HepG2 (cell line): Measurements from ENCODE around the gene CD300A. TPM values are rescaled to one million over a fixed set of nuclear protein-coding genes. Genes with fewer than 3 reads are reported as not detected.

Experiments used
- AHDC1 ChIP-seq: sonication (generic); formaldehyde crosslinking; IDR thresholded peaks from 2 replicates; pipeline ENCODE4 v1.5.1; 2020; ENCODE audit warnings: mild to moderate bottlenecking, missing genetic modification reagents, borderline replicate concordance
- ARID2 ChIP-seq: sonication (generic); formaldehyde crosslinking; IDR thresholded peaks from 2 replicates; pipeline ENCODE4 v1.8.1; 2022; ENCODE audit warnings: mild to moderate bottlenecking, missing genetic modification reagents, borderline replicate concordance
- DZIP1 ChIP-seq: sonication (generic); formaldehyde crosslinking; IDR thresholded peaks from 2 replicates; pipeline ENCODE4 v1.5.0; 2020; ENCODE audit warnings: mild to moderate bottlenecking, missing genetic modification reagents
- HNF4G ChIP-seq, 2 experiments: sonication (generic) in 1 of 2; formaldehyde crosslinking in 1 of 2; IDR thresholded peaks; 2 replicates each; pipeline versions ENCODE4 v1.4.0 to v1.6.1; 2011 to 2020; ENCODE audit warnings: borderline replicate concordance in 2 of 2, low read depth in 2 of 2, mild to moderate bottlenecking in 2 of 2, low read length in 1 of 2, missing genetic modification reagents in 1 of 2, moderate library complexity in 1 of 2
- NFYC ChIP-seq: IDR thresholded peaks from 2 replicates; pipeline ENCODE4 v1.6.1; 2016; ENCODE audit warnings: missing genetic modification reagents, missing compliant biosample characterization
- SAFB2 ChIP-seq: sonication (generic); formaldehyde crosslinking; IDR thresholded peaks from 2 replicates; pipeline ENCODE4 v1.5.1; 2020; ENCODE audit warnings: missing genetic modification reagents, low read depth, mild to moderate bottlenecking, borderline replicate concordance
- SSRP1 ChIP-seq: IDR thresholded peaks from 2 replicates; pipeline ENCODE4 v1.6.1; 2016; ENCODE audit warnings: control low read depth
- ZBED4 ChIP-seq: sonication (generic); formaldehyde crosslinking; IDR thresholded peaks from 2 replicates; pipeline ENCODE4 v1.4.0; 2020; ENCODE audit warnings: missing genetic modification reagents, borderline replicate concordance
- ZNF484 ChIP-seq: sonication (generic); formaldehyde crosslinking; IDR thresholded peaks from 2 replicates; pipeline ENCODE4 v1.5.1; 2020; ENCODE audit warnings: mild to moderate bottlenecking, low read depth, missing genetic modification reagents, borderline replicate concordance
- ZNF576 ChIP-seq: sonication (generic); formaldehyde crosslinking; IDR thresholded peaks from 2 replicates; pipeline ENCODE4 v1.4.0; 2020; ENCODE audit warnings: mild to moderate bottlenecking, missing genetic modification reagents
- ZSCAN22 ChIP-seq: sonication (generic); formaldehyde crosslinking; IDR thresholded peaks from 2 replicates; pipeline ENCODE4 v1.4.0; 2020; ENCODE audit warnings: mild to moderate bottlenecking, missing genetic modification reagents
- ZSCAN29 ChIP-seq: sonication (generic); formaldehyde crosslinking; conservative IDR thresholded peaks from 2 replicates; pipeline ENCODE4 v1.4.0; 2020; ENCODE audit warnings: mild to moderate bottlenecking, missing genetic modification reagents
- polyA plus RNA-seq, 8 experiments: library from polyadenylated mRNA; depleted of rRNA in 3 of 8; stranded (reverse) in 7 of 8; unstranded in 1 of 8; fragments of >200 nt; fragmentation: Illumina TruSeq in 4 of 8; extraction: Trizol in 4 of 8; gene quantifications; 2 replicates each; pipeline versions ENCODE4 v1.2.1 to v1.2.3, GENCODE V29; 2011 to 2016; ENCODE audit warnings: low read depth in 4 of 8, missing spikeins in 1 of 8, mixed read lengths in 1 of 8; ENCODE audit not compliant: insufficient read depth in 1 of 8
- total RNA-seq, 5 experiments: library from RNA; depleted of rRNA; stranded (reverse); fragments of >200 nt; fragmentation: Illumina TruSeq; extraction: Trizol; gene quantifications; 2 replicates each; pipeline ENCODE4 v1.2.3, GENCODE V29; 2016; ENCODE audit warnings: low read depth in 1 of 5

Gene CD300A
- total and polyA plus RNA-seq, 2 of the 13 experiments (the other 11 are each of a cell fraction or from before 2014, with no cell fraction given): not detected

DNA sequence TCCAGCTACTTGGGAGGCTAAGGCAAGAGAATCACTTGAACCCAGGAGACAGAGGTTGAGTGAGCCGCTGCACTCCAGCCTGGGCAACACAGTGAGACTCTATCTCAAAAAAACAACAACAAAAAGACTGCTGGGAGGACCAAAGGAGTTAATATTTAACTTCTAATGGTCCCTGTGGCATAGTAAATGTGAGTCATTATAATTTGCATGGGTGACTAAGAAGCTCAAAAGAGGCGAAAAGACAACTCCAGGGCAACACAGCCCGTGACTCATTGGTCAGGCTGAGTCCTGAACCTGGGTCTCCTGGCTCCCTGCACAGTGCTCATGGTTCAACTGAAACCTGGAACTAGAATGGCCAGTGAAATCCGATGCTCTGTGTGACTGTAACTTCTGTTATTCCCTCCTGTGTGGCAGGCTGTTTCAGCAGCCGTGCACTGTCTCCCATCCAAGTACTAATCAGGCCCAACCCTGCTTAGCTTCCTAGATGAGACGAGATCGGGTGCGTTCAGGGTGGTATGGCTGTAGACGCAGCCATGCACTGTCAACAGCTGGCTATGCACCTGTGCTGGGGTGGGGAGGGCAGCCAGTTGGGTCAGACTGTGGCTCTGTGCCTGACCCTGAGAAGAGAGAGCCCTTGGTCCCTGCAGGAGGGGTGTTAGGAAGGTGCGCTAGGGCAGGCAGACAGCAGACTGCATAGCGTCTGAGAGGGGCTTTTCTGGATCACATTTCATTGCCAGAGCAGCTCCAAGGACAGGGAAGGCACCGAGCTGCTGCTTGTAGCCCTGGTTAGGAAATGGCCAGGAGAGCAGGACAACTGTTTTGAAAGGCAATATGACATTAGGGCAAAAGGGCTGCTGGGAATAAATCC, 49.0 kb upstream of the CD300A start (continued):
- TF ChIP-seq AHDC1 (CRISPR knock-in tag) (no peak), ZSCAN22 (CRISPR knock-in tag) (no peak), DZIP1 (CRISPR knock-in tag) (no peak), SAFB2 (CRISPR knock-in tag) (0 out of 2 replicates have a peak, but pooled peaks have one; percentile 50), SSRP1 (peak; percentile 90), ZSCAN29 (CRISPR knock-in tag) (peak; percentile 79), ARID2 (CRISPR knock-in tag) (peak; percentile 95; the same call in 1 of the 2 replicates), HNF4G (IDR thresholded peaks at IDR 0.05; ENCODE audit: borderline replicate concordance, low read depth, low read length) (peak; percentile 6; the same call in 1 of the 2 replicates), HNF4G (CRISPR knock-in tag; IDR thresholded peaks at IDR 0.05; ENCODE audit: borderline replicate concordance, low read depth) (0 out of 2 replicates have a peak, but pooled peaks have one; percentile 67), ZBED4 (CRISPR knock-in tag) (no peak; the same call in 1 of the 2 replicates), NFYC (CRISPR knock-in tag) (peak; percentile 34; the same call in 1 of the 2 replicates), ZNF484 (no peak), ZNF576 (CRISPR knock-in tag) (no peak)
